HG03097 (cell line): ENCODE results near the gene SOD2.
A peak's percentile ranks its signal among the peaks of the same experiment; 100 is the strongest.
"Not testable (repeated sequence)": the region's sequence is repeated elsewhere in the genome, so short reads cannot be mapped to it uniquely, and the experiment has no call there.

Experiments used
- ATAC-seq: cut with Tn5 transposase; IDR thresholded peaks from one replicate; pipeline ENCODE4 v1.9.1; 2021; ENCODE audit not compliant: unreplicated experiment, low FRiP score

The SOD2 gene

DNA sequence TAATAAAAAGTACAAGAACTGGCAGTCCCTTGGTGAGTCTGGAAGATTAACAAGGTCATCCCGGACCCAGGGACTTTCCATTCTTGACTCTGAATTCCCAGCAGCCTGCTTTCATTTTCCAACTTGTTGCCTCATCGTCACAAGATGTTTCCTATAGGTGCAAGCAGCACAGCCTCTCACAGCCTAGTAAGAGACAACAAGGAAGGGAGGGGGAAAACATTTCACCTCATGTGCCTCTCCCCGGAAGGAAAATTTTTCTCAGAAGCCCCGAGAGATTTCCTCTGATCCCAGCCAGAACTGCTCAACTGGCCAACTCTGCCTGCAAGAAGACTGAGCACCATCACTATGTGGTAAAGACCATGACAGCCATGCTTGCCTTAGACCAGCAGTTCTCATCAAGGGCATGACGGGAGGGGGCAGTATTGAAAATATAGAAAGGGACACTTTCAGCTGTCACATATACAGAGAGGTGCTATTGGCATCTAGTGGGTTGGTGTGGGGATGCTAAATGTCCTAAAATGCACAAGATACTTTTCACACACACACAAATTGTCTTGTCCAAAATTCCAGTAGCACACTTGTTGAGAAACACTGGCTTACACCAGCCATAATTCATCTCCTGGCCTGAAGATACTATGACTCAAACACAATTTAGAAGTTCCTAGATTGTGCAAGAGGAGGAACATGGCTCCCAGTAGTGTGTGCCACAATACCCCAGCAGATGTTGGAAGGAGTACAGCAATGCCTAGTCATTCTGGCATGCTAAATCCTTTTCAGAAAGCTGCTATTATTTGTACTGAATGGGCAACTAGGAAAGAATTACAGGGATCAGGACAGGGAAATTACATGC, 23.4 kb upstream of the SOD2 start:
- no peak for ATAC-seq

DNA sequence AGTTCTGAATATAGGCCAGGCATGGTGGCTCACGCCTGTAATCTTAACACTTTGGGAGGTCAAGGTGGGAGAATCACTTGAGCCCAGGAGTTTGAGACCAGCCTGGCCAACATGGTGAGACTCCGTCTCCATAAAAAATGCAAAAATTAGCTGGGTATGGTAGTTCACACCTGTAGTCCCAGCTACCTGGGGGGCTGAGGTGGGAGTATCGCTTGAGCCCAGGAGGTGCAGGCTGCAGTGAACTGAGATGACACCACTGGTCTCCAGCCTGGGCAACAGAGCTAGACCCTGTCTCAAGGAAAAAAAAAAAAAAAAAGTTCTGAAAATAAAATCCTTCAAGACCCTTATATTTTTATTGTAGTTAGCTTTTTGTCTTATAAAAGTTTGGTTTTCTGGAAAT, 22.6 kb upstream of the SOD2 start:
- no peak for ATAC-seq

DNA sequence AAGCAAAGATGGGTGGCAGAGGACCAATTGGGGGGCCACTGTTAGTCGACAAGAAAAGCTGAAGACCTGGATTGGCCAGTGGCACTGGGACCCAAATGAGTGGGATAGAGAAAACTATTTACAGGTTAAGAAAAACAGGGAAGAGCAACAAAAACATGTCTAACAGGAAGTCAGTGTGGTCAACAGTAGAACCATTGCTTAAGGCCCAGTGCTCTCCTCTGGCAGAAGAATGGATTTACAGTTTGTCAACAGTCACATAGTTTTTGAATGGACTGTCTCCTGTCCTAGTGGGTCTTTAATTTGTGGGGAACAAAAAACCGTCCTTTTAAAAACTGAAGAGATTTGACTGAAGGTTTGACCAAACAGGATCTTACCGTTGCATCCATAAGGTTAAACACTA, 22.1 kb upstream of the SOD2 start:
- no peak for ATAC-seq

DNA sequence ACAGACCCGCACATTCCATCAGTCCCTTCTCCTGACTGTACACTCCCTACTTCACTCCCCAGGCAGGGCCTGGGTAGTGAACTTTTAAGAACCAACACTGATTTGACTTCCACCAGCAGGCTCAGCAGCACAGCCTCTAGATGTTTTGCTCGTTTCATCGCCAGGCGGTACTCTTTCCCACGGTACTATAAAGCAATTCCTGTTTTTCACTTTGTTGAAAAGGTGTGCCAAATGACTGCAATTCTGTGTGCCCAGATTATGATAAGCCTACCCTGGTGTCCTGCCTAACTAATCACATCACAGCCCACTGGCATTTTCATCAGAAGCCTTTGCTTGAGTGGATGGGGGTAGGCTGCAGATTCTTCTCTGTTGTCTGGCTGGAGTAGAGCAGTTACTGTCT, 21.4 kb upstream of the SOD2 start:
- no peak for ATAC-seq

DNA sequence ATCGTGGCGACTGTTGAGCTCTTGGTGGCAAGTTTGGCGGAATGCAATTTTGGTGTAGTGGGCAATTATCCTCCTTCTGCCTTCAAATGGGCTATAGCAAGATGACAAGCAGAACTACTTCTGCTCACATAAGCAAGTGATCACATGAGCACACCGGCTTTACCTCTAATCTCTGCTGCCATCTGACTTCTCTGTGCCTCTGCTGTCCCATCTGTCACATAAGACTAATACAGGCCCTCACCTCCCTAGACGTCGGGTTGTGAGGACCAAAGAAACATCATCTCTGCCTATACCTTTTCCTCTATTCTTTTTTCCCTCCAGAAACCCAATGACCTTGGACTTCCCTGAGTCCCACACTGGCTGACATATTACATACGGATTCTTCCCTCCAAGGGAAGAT, 20.9 kb upstream of the SOD2 start:
- ATAC-seq = no peak

DNA sequence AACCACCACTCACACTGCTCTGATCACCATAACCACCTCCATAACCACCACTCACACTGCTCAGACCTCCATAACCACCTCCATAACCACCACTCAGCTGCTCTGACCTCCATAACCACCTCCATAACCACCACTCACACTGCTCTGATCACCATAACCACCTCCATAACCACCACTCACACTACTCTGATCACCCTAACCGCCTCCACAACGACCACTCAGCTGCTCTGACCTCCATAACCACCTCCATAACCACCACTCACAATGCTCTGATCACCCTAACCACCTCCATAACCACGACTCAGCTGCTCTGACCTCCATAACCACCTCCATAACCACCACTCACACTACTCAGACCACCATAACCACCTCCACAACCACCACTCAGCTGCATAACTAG, 19.3 kb upstream of the SOD2 start:
- ATAC-seq = not testable (repeated sequence)

DNA sequence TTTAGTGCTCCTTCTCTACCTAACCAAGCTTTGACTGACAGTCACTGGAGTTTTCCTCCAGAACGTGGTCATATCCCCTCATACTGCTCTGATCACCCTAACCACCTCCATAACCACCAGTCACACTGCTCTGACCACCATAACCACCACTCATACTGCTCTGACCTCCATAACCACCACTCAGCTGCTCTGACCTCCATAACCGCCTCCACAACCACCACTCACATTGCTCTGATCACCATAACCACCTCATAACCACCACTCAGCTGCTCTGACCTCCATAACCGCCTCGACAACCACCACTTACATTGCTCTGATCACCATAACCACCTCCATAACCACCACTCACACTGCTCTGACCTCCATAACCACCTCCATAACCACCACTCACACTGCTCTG, 17.6 kb upstream of the SOD2 start:
- ATAC-seq = not testable (repeated sequence)

DNA sequence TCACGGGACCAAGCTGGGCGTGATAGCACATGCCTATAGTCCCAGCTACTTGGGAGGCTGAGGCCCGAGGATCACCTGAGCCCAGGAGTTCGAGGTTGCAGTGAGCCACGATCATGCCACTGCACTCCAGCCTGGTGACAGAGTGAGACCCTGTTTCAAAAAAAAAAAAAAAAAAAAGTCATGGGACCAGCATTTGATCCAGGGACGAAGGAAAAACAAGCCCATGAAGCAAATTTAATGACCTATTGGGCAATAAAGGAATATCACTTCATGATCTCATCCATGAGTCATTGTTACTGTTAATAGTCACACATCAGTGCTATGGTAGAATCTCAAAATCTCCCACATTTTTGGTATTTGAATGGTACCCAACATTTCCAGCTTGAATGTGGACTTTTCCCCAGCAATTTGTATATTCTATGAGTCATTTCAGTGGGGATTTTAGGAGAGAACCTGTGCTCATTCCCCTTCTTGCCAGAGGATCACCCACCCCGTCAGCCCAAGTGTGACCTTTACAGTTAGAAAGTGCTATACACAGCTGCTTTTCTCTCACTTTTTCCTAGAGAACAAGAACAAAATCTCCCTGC, 8.5 kb upstream of the SOD2 start:
- ATAC-seq = no peak

DNA sequence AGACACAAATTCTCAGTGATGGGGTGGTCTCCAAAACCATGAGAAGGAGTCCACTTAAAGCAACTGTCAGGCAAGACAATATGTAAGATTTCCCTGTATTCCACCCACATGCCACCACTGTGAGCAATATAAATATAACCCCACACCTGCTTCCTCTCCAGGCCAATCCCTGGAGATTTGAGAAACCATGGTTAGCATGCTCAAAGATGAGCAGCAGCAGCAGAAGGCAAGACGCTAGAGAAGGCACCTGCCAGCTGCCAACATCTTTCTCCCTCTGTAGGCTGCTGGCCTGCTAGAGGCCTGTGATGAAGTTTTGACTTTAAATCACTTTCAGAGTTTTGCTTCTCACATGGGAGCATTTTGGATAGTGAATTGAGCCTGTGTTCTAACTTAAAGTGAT, 7.9 kb upstream of the SOD2 start:
- ATAC-seq = no peak

DNA sequence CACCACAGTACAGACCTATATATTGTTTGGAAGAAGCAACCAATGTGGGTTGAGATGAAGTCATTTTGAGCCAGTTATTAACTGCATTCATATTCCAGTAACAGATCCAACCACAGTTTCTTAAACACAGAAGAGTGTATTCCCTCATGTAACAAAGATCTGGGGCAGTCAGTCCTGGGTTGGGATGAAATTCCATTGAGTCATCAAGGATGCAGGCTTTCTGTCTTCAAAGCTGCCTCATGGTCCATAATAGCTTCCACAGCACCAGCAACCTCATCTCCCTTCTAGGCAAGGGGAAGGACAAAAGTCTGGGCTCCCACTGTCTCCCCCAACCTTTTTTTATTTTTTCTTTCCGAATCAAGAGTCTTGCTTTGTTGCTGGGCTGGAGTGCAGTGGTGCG, 2.9 kb upstream of the SOD2 start:
- no peak for ATAC-seq

DNA sequence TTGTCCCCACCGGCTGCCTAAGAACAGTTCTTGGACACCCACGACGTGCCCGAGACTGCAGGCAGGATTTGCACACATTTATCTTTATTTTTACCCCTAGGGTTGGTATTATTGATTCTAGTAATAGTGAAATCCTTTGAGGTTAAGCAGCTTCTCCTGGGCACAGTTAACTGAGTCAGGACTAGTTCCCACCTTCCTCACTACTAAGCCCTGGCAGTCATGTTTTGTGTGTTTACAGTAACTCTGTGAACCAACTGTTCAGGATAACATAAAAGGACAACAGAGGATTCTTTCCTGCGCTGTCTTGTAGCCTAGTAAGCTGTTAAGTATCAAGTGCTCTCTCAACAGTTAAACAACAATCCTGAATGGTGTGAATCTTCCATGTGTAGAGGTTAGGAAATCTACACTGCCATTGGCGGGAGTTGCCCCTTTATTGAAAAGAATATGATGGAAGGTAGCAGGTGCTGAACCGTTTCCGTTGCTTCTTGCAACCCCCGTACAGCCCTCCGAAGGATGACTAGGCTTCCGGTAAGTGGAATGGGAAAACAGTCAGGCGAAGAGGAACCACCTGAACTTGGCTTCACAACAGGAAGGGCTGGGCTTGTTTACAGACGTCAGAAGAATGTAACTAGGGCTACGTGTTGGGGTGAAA, 979 bp upstream of the SOD2 start:
- ATAC-seq = peak; percentile 0

DNA sequence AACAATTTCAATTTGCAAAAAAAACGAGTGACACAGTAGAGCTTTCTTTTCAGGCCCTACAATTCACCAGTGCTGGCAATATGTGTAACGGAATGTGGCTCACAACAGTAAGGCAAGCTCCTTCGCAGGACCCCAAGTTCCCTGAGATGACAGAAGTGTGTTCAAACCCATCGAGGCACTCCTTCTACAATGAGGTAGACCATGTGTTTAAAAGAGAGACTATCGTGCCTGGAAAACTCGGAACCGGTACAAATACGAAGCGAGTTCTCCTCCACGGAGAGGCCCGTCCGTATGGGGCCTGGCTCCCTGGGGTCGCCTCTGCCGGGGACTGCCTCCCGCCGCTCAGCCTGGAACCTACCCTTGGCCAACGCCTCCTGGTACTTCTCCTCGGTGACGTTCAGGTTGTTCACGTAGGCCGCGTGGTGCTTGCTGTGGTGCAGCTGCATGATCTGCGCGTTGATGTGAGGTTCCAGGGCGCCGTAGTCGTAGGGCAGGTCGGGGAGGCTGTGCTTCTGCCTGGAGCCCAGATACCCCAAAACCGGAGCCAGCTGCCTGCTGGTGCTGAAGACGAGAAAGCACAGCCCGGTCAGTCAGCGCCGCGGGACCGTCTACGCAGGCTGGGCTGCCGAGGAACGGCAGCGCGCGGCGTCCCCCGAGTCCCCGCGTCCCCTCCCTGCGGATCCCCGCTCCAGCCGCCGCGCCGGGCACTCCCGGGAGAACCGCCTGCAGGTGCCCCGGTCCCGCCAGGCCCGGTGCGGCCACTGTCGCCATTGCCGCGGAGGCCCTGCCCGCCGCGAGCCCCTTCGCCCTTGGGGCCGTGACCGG, 526 bp downstream of the SOD2 start:
- ATAC-seq = peak; percentile 16

DNA sequence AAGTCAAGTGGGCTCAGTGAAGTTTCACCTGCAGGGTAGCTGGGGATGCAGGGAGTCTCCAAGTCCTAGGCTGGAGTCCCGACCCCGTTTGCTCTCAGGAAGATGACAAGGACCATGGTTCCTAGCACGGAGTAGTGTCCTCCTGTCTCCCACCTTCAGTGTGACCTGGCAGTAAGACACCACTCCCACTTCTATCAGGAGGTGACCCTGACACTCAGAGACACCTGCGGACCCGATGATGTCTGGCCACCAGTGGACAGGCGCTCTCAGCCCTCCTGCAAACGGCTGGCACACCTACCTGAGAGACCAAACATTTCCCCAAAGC, 1.1 kb downstream of the SOD2 start:
- no peak for ATAC-seq

DNA sequence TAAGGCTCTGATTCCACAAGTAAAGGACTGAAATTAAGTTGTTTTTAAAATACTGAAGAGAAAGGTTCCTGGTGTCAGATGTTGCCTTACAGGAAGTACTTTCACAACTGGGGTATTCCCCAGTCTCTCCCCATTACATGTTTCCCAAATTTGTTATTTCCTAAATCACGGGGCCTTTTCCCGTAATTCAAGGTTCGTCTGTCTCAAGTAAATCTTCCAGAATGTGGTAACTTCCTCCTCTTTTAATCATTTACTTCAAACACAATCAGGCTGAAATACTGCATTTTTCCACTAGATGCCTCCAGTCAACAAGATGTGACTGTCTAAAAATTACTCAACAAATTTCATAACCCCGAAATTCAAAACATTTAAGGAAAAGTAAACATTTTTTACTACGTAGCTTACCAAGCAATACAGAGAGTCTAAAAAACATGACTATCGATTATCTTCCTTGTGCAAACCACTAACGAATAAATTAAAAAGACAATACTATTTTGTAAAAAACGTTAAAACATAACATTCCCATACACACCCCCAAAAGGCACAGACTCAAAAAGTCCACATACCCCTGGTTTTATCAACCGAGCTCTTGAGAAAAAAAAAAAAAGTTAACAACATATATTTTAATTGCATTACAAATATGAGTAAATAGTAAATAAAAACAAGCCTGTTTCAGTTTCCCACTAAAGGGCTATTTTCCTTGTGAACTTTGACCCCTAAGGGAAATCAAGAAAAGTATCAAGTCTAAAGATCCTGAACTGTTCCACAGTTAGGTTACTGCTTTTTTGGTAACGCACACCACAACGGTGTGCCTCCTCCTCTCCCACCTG, 1.7 kb downstream of the SOD2 start:
- no peak for ATAC-seq

DNA sequence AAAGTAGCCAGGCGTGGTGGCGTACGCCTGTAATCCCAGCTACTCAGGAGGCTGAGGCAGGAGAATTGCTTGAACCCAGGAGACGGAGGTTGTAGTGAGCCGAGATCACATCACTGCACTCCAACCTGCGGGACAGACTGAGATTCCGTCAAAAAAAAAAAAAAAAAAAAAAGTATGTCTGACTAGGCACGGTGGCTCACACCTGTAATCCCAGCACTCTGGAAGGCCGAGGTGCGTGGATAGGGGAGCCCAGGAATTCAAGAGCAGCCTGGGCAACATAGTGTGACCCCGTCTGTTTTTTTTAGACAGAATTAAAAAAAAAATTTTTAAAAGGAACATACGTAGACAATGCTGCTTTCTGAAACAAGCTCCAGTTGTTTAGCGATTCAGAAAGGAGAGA, 2.9 kb downstream of the SOD2 start:
- ATAC-seq = not testable (repeated sequence)

DNA sequence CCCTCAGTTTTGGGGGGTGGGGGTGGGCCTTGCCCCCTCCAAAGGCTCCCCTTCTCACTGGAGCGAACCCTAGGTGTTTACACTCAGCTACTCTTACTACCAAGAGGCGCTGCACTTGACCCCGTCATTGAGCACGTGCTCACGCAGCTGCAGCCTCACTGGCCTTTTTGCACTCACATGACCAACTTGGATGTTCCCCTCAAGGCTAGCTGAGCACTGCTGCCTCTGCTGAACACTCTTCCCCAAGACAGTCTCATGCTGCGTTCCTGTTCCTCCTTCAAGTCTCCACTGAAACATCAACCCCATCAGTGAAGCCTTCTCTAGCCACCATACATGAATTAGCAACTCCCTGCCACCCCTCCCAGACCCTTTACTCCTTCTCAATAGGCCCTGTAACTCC, 4.0 kb downstream of the SOD2 start:
- no peak for ATAC-seq

DNA sequence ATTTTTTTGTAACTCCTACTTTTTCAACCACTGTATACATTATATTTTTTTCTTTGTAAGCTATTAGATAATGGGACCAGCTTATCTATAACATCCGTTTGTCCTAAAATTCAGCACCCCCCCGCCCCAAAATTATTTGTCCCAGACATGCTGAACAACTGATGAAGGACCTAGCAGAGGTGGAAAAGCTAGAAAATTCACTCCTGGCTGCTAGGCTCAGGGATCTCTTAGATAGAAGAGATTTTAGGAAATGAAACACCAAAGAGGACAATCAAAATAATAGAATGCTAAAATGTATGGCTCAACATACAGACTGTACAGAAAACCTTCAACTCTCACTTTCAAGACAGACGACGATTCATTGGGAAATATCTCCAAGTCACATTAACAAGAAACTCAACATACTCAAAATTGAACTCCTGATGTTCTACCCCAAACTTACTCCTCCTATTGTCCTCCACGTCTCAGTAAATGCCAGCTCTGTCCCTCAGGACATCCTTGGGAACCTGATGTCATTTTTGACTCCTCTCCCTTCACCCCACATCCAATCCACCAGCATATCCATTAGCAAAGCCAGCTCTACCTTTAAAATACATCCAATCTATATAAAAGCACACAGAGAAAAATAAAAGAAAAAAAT, 4.7 kb downstream of the SOD2 start:
- no peak for ATAC-seq

DNA sequence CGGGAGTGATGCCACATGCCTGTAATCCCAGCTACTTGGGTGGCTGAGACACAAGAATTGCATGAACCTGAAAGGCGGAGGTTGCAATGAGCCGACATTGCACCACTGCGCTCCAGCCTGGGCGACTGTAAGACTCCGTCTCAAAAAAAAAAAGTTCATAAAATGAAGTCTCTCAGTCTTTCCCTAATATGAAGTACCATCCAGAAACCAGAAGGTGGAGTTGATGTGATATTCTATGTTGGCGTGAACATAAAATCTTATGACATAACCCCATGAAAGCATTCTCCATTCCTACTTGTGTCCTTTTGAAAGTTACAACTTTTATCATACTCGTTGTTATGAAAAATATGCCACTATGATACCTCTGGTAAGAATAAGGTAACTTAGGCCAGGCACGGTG, 5.7 kb downstream of the SOD2 start:
- ATAC-seq = no peak

DNA sequence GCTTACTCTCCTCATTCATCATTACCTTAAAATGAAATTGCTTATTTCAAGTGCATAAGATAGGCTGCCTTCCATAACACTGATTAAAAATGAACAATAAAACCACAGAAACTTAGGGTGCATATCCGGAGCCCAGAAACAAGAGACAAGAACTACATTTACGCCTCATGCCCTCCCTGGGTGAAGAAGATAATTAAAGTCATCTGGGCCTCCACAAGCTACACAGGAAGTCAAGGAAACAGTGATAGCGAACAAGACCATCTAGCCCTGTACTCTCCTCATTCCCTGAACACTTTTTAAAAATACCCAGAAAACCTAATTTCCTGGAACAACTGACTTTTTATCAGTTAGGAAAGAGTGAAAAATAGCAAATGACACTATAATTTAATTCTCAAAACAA, 6.3 kb downstream of the SOD2 start:
- ATAC-seq = no peak

DNA sequence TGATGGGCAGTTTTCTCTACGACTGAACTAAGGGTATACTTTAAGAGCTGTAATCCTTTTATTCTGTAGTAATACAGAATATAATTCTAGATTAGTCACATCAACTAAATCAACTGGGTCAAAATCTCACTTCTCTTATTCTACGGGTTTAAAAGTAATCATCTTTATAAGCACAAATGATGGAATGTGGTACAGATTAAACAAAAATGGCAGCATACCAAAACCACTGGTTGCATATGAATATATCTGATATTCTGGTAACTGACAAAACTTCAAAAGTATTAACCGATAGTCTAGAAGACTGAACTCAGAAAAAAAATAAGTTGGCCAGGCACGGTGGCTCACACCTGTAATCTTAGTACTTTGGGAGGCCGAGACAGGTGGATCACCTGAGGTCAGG, 7.0 kb downstream of the SOD2 start:
- no peak for ATAC-seq
